GM21737 (cell line): Measurements from ENCODE around the gene LYPD3.
"Not testable (repeated sequence)": the region's sequence is repeated elsewhere in the genome, so short reads cannot be mapped to it uniquely, and the experiment has no call there.

Experiments used
- ATAC-seq: cut with Tn5 transposase; IDR thresholded peaks from one replicate; pipeline ENCODE4 v1.9.1; 2021; ENCODE audit warnings: mild to moderate bottlenecking, moderate library complexity; ENCODE audit not compliant: unreplicated experiment

LYPD3 gene

DNA sequence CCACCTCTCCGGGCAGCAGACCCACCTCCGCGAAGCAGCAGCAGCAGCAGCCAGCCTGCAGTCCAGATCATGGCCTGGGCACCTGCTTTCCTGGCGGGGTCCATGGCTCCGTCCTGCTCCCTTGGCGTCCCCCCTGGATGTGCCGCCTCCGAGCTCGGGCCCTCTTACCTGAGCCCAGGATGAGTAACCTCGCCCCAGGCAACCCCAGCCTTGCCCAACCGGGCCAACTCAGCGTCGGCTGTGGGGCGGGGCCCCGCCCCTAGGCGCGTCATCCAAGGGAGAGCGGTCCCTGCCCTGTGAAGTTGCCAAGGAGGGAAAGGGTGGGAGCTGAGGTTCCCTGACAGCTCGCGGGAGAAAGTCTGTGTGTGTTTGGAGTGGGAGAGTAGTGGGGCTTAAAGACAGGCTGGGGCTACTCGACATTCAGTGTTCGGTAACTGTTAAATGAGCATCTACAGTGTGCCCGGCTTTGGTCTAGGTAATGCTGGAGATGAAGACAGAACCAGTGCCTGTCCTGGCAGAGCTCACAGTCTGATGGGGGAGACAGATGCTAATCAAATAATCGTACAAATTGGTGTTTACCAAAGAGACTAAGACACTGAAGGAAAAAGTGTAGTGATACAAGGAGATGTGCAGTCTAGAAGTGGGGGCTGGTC is at the start of gene LYPD3:
TSS of gene LYPD3 (minus strand) at position 141 of the 653 bp plus-strand sequence. CDS start at position 104, 37 bp downstream.
- no peak for ATAC-seq

DNA sequence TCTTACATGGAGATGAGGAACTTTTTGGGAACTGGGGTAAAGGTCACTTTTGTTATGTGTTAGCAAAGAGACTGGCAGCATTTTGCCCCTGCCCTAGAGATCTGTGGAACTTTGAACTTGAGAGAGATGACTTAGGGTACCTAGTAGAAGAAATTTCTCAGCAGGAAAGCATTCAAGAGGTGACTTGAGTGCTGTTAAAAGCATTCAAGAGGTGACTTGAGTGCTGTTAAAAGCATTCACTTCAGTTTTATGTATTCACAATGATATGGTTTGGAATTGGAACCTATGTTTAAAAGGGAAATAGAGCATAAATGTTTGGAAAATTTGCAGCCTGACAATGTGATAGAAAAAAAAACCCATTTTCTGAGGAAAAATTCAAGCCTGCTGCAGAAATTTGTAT is 47.0 kb upstream of the LYPD3 start:
- not testable (repeated sequence) for ATAC-seq

DNA sequence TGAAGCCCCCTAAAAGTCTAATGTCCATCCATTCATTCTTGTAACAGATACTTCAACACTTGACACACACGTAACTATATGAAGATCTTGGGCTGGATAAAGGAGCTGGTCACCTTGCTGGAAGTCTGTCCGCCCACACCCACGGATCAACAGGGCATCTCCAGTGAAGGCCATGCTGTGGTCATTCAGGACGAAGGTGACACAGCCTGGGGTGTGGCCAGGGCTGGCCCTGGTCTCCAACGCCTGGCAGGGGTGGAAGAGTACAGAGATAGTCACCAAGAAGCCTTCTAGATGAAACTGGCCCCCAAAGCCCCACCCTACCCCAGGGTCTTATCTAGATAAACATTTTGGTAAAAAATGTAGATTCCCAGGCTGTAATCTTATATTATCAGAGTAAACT is 45.9 kb upstream of the LYPD3 start:
- no peak for ATAC-seq

DNA sequence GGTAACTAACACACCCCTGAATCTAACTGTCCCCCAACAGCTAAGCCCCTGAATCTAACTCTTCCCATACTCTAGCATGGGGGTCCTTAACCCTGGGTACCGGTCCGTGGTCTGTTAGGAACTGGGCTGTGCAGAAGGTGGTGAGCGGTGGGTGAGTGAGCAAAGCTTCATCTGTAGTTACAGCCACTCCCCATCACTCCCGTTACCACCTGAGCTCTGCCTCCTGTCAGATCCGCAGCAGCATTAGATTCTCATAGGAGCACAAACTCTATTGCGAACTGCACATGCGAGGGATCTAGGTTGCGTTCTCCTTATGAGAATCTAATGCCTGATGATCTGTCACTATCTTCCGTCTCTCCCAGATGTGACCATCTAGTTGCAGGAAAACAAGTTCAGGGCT is 45.3 kb upstream of the LYPD3 start:
- ATAC-seq = no peak

DNA sequence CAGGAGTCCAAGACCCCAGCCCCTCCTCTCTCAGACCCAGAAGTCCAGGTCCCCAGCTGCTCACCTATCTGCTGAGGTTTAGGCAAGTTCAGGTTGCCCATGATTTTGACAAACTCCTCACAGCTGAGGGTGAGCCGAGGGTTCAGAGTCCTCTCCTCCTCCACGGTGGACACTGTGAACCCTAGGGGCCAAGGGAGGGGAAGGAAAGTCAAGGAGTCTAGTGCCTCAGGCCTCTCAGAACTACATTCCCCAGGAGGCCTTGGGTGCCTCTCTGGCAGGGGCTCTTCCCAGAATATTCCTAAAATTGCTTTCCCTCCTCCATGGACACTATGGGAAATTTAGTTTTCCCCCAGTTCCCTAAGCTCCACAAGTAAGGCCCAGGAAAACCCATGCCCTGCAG is 42.5 kb upstream of the LYPD3 start:
- ATAC-seq = no peak

DNA sequence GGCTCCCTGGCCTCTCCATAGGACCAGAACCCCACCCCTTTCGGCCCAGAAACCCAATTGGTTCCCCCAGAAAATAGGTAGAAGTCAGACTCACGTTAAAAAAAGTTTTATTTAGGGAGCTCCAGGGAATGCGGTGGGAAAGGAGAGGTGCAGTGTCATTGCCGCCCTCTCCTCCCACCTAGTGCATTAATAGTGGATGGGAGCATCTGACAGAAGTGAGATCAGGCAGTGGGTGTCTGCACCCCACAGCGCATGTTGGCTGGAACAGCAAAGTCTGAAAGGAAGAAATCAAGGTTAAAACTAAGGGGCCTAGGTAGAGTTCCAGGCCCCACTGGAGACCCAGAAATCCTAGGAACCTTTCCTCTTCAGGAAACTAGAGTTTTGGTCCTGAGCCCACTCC is 41.2 kb upstream of the LYPD3 start:
- no peak for ATAC-seq

DNA sequence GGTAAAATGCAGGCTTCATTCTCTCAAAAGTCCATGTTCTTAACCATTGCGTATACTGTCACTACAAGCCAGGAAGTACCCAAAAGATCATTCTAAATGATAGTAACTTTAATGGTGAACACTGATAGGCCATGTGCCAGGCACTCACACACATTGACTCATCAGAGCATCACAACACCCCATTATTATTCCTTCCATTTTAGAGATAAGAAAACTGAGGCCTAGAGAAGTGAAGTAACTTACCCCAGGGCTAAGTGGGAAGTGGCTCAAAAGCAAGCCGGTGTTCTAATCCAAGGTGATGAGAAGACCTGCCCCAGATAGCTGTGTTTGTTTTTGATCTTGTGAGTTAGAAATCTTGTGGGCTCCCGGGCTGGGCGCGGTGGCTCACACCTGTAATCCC is 40.5 kb upstream of the LYPD3 start:
- no peak for ATAC-seq

DNA sequence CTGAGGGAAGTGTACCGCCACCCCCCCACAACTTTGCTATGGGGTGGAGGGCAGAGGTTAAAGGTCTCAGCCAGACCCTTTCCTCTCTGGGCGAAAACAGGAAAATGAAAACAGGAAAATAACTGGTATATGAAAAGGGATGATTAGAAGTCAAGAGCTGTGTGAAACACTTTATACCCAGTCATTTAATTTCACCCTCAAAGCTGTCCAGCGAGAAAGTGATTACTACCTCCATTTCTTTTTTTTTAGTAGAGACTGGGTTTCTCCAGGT is 39.7 kb upstream of the LYPD3 start:
- ATAC-seq = no peak

DNA sequence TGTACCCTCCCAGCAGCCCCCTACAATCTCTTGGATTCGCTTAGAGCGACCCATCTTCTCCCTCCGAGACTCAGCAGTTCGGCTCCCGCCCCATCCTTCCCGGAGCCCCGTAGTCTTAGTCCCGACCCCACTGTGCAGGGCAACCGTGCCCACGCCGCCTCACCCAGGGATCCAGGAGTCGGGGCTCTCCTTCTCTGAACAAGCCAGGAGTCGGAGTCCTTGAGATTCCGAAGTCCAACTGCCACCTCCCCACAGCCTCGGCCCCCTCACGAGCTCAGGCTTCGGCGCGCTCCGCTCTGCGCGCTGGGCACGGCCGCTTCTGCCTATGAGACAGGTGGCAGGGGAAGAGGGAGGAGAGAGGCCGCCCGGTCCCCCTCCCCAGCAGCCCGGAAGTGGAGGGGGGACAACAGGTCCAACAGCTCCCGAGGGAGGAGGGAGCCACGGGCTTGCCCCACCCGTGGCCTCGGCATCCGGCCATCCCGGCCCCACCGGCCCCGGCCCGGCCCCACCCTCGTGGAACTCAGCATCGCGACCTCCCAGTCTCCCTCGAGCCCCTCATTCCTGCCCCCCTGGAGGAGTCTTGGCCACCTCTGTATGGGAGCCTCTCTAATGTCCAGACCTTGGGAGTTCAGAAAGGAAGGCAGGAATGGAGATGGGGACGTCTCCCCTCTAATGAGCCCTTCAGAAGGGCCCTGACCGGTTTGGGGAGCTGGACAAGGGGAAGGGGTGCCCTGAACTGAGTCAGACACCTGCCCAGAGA is 39.2 kb upstream of the LYPD3 start, which contains the start of gene PHLDB3:
TSS of gene PHLDB3 (minus strand) at position 321 of the 760 bp plus-strand sequence. CDS start 628 bp downstream, outside the sequence.
- peak; percentile 17 for ATAC-seq

DNA sequence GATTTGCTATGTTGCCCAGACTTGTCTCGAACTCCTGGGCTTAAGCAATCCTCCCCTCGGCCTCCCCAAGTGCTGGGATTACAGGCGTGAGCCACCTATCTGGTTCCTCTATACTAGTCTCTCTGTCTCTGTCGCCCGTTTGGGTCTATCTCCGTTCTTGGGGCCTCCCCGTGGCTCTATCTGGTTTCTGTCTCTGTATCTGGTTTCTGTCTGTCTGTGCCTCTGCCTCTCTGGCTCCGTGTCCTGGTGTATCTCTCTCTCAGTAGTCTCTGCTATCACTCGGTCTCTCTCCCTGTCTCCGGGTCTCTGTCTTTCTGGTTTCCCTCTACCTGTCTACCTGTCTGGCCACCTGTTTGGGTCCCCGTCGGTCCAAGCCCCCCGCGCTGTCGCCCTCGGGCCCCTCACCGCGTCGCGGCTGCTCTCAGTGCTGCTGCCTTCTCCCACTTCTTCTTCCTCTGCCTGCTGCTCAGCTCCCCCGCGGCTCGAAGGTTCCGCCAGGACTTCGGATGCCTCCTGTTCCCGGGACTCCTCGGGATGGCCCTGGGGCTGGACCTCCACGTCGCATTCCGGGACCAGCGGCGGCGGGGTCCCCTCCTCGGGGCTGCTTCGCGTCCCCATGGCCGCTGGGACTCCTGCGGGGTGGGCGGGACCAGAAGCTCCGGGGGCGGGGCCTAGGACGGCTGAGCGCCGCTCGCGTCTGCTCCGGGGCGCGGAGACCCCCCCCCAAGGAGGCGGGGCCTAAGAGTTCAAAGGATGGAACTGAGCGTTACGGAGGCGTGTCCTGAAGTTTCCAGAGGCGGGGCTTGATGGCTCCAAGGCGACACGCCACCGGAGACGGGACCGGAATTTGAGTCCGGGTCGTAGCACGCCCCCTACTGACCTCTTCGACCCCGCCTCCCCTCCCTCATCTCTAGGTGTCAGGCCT is 38.4 kb upstream of the LYPD3 start:
- ATAC-seq = peak; percentile 88

DNA sequence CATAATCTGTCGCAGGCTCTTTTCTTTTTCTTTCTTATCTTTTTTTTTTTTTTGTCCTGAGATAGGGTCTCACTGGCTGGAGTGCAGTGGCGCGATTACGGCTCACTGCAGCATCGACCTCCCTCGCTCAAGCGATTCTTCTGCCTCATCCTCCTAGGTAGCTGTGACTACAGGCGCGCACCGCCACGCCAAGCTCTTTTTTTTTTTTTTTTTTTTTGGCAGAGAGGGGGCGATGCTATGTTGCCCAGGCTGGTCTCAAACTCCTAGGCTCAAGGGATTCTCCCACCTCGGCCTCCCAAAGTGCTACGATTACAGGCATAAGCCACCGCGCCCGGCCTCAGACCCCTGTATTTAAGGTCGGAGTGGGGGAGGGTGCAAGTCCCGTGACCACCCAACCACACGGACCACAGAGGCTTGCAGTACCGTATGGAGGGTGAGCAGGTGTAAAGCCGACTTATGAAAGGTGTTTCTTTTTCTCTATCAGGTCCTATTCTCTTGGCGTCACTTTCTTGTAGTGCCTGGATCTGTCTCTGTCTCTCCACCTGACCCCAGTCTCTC is 37.1 kb upstream of the LYPD3 start:
- ATAC-seq = no peak

DNA sequence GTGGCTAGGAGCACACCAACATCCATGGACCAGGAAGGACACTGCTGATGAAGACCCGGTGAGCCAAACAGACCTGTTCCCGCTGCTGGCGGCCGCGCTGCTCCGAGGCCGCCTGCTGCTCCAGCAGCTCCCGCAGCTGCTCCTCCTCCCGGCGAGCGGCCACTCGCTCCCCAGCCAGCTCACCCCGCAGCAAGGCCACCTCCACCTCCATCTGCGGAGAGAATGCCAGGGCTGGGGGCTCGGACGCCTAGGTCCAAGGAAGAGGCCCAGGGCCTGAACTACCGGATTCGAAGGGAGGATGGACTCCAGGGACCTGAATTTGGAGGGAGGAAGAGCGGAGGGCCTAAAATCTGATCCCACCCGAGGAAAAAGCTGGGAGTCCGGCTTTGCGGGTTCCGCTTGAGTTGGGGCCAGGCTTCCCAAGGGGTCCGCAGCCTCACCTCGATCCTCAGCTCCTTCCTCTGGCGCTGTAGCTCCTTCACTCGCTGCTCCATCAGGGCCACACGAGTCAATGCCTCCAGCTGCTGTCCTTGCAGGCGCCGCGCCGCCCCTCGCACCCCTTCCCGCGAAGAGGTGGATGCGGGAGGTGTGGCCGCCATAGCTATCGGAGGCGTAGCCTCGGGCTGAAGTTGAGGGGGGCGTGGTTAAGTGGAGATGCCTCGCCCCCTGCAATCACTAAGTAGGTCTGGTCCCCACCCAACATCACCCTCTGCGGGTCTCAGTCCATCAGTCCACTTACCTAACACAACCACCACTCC is 36.4 kb upstream of the LYPD3 start:
- ATAC-seq = no peak

DNA sequence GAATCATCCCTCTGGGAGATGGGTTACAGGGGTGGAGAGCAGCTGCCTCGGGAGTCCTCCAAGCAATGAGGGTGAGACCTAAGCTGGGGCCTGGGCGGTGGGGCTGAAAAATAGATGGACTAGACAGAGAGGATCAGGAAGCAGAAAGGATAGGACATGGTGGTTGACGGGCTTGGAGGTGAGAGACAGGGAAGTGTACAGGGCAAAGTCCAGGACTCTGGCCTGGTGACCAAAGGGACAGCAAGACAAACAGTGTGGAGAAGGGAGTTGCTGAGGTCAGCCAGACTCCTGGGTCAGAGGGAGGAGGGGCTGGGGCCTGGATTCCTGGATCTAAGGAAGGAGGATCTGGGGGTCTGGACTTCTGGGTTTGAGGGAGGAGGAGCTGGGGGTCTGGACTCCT is 33.6 kb upstream of the LYPD3 start:
- no peak for ATAC-seq

DNA sequence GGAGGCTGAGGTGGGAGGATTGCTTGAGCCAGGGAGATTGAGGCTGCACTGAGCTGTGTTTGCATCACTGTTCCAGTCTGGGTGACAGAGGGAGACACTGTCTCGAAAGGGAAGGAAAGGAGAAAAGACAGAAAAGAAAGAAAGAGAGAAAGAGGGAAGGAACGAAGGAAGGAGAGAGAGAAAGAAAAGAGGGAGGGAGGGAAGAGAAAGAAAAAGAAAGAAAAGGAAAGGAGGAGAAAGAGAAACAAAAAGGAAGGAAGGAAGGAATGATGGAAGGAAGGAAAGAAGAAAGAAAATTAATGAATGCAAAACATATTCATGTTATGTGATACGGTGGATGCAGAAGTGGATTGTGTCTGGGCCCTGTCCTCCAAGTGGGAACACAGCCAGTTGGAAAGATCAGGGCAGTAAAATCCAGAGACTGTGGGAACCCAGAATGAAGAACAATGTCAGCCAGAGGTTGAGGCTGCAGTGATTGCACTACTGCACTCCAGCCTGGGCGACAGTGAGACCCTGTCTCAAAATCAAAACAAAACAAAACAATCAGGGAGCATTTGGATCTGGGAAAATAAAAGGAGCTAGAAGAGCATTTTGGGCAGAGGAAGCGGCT is 32.9 kb upstream of the LYPD3 start:
- no peak for ATAC-seq

DNA sequence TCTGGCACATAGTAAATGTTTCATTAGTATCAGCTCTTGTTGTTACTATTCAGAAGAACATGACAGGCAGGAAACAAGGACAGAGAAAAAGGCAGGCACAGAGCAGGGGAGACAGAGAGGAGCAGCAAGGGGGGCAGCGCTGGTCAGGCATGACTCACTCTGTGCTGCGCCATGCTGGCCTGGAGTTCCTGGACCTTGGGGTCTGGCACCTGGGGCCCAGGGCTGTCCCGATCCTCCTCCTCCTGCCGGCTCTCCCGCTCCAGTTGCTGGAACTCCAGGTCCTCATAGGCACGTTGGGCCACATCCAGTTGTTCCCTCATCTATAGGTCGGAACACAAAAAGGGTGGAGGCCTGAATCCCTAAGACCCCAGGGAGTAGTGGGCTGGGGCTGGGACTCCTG is 31.6 kb upstream of the LYPD3 start:
- no peak for ATAC-seq

DNA sequence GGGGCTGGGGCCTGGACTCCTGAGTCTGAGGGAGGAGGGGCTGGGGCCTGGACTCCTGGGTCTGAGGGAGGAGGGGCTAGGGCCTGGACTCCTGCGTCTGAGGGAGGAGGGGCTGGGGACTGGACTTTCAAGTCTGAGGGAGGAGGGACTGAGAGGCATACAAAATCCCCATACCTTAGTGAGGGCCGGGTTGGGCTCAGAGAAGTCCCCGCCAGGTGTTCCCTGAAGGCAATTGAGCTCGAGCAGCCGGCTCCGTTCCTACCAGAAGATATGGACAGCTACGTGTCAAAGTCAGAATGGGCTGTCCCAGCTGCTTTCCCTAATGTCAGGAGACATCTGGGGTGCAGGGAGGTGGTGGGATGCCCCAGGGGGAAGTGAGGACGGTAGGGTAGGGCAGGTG is 29.7 kb upstream of the LYPD3 start:
- ATAC-seq = no peak

DNA sequence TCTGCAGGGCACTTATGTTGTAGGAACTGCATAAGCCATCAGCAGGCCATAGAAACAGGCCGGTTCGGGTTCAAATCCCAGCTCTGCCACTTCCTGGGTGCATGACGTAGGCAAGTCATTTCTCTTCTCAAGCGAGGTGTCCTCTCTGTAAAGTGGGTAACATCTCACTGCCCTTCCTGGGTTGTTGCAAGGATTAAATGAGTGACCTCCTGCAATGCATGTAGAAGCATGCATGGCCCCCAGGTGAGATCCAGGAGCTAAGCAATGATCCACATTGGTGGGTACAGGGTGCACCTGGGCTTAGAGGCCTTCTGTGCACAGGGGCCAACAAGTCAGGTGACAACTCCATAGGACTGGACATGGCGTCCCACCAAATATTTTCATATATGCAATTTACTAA is 25.4 kb upstream of the LYPD3 start:
- no peak for ATAC-seq

DNA sequence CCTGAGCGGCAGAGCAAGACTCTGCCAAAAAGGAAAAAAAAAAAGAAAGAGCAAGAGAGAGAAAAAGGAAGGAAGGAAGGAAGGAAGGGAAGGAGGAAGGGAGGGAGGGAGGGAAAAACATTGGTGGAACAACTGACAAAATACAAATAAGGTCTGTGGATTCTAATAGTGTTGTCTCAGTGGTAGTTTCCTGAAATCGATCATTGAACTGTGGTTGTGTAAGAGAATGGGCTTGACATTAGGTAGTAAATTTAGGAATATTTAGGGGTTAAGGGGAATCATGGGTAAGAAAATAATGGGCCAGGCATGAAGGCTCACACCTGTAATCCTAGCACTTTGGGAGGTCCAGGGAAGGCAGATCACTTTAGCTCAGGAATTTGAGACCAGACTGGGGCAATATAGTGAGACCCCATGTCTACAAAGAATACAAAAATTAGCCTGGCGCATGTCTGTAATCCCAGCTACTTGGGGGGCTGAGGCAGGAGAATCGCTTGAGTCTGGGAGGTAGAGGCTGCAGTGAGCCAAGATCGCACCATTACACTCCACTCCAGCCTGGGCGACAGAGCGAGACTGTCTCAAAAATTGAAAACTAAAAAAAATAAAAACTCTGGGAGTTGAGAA is 24.7 kb upstream of the LYPD3 start:
- no peak for ATAC-seq

DNA sequence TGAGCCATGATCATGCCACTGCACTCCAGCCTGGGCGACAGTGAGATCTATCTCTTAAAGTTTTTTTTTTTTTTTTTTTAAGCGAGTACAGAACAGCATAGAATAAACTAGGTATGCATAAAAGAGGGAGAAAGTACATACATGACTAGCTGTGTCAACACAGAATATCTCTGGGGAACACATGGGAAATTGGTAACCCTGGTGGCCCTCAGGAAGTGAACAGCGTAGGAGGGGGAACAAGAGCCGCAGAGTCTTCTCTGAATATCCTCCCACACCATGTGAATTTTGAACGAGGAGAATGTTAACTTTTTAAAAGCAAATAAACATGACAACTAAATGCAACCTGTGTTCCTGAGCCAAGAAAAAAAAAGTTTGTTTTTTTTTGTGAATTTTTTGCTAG is 23.9 kb upstream of the LYPD3 start:
- no peak for ATAC-seq

DNA sequence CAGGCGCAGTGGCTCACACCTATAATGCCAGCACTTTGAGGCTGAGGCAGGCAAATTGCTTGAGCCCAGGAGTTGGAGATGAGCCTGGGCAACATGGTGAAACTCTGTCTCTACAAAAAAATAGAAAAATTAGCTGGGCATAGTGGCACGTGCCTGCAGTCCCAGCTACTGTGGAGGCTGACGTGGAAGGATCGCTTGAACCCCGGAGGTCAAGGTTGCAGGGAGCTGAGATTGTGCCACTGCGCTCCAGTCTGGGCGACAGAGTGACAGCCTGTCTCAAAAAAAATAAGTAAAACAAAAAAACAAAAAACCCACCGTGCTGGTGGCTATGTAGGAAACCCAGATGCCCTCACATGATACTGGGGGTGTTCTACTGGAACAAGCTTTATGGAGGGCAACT is 22.8 kb upstream of the LYPD3 start:
- no peak for ATAC-seq
